Stimulated activated CD4-positive, alpha-beta T cell treated with anti-CD3 and anti-CD28 coated beads, Interleukin-12 subunit alpha, Interleukin-12 subunit beta, amount 100 ng/mL, for 48 hours (primary cell): ENCODE data around the gene OXNAD1.

Source experiments
- DNase-seq, 3 donors: peaks; one replicate each; pipeline ENCODE4 v3.0.0-alpha.2; 2020; ENCODE audit warnings: low read depth in 2 of 3, low spot score in 1 of 3

The OXNAD1 gene, protein sequence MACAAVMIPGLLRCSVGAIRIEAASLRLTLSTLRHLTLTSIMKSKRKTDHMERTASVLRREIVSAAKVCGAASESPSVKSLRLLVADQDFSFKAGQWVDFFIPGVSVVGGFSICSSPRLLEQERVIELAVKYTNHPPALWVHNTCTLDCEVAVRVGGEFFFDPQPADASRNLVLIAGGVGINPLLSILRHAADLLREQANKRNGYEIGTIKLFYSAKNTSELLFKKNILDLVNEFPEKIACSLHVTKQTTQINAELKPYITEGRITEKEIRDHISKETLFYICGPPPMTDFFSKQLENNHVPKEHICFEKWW

DNA sequence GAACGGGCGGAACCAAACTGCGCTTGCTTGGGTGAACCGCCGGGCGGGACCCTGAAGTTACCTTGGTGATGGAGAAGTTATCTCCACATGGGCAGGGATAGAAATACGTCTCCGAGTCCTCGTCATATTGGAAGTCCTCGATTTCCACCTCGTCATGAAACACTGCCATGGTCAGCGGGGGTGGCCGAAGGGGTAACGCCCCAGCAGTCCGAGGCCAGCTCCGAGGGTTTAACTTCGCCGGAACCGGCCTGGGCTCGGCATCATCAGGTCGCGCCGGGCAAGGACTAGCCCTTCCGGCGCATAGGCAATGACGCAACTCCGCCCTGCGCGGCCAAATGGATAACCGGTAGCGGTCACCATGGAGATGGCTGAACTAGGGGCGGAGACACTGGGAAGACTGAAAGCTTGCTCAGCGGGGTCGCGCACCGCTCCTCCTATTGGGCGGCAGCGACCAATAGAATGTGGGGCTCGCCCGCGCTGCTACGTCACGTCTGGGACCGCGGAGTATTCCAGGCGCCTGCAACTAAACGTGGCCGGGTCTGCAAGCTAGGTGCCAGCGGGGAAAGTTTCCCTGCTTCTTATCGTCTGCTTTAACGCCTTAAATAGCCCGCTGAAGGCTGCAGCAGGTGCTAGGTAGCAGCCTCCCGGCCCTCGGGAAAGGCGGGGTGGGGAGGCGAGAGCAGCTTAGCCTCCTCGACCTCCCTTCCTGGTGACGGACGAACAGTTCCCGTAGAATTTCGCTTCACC is at the start of gene OXNAD1, which contains the start of gene DPH3:
TSS of gene OXNAD1 (plus strand) at position 505 of the 747 bp plus-strand sequence. CDS start 5,741 bp downstream, outside the sequence.
TSS of gene DPH3 (minus strand) at position 236 of the 747 bp plus-strand sequence. CDS start at position 169, 67 bp downstream.
- DNase-seq, result peak; percentile 99

DNA sequence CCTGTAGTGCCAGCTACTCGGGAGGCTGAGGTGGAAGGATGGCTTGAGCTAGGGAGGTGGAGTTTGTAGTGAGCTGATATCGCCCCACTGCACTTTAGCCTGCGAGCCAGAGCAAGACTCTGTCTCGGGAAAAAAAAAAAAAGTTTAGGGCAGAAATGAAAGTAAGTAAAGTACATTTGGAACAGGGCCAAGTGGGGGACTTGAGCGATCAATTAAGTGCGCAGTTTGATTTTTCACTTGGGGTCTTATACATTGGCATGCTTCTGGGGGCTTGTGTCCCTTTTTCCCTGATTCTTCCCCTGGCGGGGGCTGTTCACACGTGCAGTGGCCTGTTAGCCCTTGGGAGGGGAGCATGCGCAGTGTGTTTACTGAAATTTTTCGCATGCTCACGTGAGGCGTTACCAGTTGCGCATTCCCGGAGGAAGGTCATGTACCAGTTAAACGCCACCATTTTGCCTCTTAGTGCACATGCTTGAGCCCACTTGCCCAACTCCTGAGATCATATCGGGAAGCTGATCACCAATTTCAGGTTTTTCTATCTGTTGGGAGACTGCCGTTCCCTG is 48.6 kb upstream of the OXNAD1 start:
- no peak for DNase-seq

DNA sequence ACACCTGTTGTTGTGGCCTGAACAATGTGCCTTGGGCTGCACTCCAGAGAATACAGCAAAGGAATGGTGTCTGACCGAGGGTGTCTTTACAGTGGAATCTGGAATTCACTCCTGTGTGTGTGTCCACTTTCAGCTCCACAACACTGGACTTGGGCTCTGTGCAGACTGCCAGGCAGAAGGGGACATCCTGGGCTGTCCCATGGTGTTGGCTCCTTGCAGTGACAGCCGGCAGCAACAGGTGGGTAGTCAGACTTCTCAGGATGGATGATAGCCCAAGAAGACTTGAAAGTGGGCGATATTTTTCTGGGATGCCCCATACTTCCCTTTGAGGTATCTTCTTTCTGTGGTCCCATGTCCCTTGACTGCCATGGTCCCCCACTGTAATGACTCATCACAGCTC is 45.2 kb upstream of the OXNAD1 start:
- no peak for DNase-seq

DNA sequence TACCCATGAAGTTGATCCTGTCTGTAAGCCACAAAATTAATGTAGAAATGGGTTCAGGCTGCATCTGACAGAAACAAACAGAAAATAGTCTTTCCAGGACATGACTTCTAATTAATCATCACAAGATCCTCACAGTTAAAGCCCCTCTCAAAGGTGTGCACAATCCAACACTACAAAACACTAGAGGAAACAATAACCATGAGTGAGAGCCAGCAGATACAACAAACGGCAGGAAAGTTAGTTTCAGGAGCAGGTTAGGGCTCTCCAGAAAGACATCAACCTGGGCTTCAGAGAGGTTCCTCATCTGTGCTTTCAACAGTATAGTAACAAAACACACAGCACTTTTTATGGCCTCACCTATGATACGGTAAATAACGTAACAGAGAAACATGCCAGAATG is 43.0 kb upstream of the OXNAD1 start:
- DNase-seq, result no peak

DNA sequence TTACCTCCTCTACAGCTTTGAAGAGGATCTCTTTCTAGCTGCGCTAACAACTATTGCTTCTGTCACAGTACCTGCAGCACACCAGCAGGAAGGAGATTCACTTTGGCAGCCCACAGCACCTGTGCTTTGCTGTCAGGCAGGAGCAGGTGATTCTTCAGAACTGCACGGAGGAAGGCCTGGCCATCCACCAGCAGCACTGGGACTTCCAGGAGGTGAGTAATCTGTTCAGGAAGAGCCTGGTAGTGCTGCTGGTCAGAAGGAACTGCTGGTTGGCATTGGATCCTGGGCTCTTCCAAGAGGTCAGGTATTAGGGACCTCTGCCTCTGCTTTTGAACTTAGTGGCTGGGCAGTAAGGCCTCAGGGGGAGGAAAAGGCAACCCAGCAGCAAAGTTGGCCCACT is 42.5 kb upstream of the OXNAD1 start:
- no peak for DNase-seq

DNA sequence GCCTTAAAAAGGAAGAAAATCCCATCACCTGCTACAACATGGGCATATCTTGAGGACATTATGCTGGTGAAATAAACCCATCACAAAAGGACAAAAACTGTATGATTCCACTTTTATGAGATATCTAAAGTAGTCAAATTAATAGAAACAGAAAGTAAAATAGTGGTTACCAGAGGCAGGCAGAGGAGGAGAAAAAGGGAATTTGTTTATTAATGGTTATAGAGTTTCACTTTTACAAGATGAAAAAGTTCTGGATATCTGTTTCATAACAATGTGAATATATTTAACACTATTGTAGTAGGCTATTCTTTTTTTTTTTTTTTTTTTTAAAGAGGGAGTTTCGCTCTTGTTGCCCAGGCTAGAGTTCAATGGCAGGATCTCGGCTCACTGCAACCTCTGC is 40.7 kb upstream of the OXNAD1 start:
- DNase-seq, result no peak

DNA sequence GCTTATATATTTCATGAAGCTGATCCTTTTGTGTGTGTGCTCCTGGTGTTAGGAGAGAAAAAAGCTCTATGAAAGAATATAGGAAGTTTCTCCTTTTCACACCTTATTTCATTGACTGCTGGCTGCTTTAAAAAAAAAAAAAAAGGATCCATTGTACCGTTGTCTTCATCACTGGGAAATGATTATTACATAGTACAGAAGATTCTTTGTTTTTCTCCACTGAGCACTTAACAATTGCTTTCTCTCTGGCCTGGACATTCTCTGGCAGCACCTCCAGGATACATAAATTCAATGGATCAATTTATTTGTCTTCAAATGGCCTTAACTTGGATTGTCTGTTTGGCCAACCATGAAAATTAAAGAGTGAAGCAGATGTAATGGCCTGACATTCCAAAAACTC is 37.4 kb upstream of the OXNAD1 start:
- DNase-seq, result no peak

DNA sequence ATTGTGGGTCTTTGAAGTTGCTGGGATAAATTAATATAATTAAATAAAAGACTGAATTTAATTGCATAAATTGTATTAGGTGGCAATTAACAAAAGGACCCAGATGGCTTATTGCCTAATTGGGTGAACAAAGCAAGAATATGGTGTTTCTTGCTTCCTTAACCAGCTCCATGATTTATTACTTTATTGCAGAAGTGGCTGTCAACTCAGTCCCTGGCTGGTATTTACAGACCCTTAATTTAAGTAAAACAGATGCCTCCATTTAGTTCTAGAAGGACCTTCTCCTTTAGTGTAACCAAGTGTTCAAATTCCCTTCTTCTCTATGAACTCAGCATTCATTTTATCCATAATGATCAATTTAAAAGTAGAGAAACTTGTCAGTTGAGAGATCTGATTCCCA is 35.3 kb upstream of the OXNAD1 start:
- DNase-seq, result no peak

DNA sequence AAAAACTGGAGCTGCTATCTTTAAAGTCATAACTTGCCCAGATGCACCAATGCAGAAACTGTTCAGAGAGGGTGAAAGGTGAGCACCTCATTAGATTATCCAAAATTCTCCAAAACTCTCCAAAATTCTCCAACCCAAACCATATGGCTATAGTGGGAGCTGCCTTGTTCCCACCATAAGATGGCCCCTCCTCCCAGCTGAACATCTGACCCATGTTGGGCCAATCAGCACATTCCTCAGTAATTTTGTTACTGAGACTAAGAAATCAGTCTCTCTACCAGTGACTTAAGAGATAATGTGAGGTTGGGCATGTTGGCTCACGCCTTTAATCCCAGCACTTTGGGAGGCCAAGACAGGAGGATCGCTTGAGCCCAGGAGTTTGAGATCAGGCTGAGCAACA is 33.0 kb upstream of the OXNAD1 start:
- no peak for DNase-seq

DNA sequence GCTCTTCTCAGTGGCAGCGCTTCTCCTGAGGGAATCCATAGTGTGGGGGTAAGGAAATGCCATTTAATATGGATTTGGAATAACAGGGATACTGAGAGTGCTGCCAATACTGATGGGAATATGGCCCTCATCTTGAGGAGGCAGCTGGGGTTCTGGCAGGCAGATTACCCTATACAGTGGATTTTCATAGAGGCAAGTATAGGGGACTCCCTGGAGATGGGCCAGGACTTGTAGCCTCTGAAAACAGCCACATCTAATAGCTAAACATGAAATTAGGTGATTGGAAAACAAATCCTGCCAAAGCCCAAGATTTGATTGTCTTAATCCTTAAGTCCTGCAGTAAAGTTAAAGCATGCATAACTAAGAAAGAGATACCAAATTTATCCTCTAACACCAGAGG is 31.2 kb upstream of the OXNAD1 start:
- DNase-seq, result no peak

DNA sequence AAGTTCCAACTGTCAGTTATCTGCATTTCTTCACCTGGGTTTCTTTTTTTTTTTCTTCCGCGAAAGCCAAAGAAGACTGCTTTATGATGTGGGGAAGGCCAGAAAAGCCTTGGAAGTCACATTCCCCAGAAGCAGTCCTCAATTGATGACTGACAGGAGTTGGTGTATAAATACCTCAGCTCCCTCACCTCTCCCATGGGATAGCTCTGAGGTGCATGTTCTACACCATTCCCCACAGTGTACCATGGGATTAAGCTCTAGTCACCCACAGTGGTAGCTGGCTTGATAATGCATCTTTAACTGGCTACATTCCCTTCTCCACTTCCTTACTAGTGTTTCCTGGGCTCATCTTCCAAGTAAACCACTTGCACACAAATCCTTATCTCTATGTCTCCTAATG is 30.7 kb upstream of the OXNAD1 start:
- no peak for DNase-seq

DNA sequence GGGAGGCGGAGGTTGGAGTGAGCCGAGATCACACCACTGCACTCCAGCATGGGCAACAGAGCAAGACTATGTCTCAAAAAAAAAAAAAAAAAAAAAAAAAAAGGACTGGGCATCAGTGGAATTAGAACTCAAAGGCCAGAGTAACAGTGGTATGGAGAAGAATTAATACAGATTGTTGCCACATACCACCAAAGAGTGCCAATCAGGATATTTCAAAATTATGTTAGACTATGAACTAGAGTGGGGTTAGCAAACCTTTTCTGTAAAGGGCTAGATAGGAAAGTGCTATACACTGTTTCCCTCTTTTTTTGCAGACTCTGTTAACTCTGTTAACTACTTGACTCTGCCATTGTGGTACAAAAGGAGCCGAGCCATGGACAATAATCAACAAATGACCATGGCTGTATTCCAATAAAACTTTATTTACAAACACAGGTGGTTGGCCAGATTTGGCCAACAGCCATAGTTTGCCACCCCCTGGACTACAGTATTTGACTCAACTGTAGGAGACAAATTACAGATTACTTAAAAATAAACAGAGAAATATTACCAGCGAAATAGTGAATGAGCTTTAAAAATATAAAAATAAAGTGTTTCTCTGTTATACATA is 28.9 kb upstream of the OXNAD1 start:
- DNase-seq, result no peak

DNA sequence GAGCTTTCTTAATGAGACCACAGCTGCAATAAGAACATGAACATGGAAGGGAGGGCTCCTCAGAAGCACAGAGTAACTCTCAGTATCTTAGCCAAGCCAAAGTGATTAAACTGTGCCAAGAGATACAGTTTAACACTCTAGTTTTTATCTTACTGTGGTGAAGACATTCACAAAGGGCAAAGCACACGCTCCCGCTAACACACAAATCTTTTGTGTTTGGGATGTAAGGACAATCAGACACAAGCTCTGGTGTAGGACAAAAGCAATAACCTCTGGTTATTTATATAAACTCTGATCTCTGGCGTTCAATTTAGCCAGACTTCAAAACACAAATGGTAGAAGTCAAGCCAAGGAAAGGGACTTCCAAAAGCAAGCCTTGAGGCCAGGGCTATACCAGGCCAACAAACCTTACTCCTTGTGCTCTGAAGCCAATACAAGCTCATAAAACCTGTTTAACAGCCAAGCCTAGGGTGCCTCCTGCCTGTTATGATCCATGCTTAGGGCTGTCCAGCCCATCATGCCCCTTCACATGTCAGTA is 28.1 kb upstream of the OXNAD1 start:
- DNase-seq, result no peak

DNA sequence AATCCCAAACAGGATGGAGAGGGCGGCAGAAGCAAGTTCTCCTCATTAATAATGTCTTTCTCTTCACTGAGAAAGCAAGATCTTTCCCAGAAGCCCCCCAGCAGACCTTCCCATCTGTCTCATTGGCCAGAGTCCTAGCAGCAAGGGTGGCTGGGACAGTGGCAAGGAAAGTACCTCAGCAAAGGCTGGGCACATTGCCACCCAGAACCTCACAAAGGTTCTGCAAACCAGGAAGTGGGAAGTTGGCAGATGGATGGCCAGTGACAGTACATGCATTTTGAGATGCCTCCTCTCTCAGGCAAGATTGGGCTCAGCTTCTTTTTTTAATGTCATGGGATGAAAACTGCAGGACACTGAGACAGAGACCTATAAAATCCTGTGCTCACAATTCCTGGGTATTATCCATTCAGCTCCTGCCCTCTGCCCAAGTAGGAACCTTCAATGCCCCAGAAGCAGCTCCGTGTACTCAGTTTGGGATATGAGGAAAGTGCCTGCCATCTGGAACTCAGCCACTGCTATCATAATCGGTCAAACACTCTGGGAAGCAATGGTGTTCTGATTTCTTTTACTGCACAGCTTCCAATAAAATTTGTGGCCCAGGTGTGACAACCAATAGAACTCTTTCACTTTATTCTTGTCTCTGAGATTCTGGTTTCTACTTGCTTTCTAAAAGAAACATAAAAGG is 25.8 kb upstream of the OXNAD1 start:
- no peak for DNase-seq

DNA sequence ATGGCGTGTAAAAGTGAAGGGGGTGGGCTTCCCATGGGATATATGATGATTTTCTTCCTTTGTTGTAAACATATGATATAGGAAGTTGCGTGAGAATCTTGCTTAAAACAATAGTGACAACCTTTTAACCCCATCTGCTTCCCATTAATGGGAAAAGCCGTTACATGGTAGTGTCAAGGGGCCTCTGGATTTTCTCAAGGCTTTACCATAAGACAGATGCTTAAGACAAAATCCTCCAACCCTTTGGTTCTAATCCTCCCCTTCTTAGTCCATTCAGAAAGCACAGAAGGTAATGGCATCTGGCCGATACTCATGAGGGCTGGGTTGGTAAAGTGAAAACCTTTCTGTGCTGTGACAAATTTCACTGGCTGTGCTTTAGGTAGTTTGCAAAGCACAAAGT is 25.2 kb upstream of the OXNAD1 start:
- DNase-seq, result no peak

DNA sequence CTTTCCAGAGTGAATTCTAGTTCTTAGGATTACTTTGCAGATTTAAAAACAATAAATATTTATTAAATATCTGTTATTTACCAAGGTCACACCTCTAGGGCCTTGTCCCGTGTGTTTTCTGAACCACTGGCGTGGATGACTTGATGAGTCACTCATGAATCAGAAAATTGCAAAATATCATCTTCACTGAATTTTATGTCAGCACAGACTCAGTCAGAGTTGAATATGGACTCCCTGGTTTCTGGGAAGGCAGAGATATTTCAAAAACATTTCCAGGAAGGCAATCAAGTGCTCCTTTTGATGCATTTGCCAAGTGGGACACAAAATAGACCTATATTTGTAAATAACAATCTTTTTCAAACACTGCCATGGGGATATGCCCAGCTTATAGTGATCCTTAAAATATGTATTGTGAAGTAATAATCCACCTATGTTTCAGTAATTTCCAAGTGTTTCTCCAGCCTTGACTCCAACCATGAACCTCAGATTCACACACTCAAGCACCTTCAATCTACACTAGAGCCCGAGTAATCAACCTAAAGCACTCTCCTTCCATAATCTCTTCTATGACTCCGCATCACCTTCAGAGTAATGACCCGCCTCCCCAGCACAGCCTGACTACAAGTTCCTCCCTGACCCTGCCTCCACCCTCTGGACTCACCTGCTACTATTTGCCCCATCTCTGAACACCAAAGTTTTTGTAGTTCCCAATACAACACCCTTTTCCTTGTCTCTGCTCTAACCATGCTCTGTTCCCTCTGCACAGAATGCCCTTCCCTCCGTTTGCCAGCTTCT is 24.6 kb upstream of the OXNAD1 start:
- DNase-seq, result no peak

DNA sequence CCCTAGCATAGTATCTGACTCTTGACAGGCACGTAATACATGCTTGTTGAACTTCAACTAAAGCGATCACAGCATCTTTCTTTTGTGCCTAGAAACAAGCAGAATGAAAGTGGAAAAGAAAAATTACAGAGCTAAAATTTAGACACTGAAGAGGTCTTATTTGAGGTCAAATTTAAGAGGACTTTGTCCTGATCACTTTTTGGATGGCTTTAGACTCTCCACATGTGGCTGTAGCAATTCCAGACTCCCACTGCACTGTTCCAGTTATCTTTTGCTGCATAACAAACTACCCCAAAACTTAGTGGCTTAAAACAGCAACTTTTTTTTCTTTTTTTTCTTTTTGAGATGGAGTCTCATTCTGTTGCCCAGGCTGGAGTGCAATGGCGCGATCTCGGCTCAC is 23.8 kb upstream of the OXNAD1 start:
- DNase-seq, result no peak

DNA sequence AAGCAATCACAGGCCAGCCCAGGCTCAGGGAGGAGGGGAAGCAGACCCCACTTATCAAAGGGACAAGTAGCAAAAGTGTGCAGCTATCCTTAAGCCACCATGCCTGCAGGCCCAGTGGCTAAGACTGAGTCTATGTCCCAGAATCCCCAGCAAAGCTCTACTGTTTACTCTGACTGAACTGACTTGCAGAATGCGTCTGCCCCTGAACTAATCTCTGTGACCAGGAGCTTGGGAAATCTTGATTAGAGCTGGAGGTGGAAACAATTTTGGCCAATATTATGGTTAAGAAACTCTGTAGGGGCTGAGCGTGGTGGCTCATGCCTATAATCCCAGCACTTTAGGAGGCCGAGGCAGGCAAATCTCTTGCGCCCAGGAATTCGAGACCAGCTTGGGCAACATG is 22.8 kb upstream of the OXNAD1 start:
- DNase-seq, result no peak

DNA sequence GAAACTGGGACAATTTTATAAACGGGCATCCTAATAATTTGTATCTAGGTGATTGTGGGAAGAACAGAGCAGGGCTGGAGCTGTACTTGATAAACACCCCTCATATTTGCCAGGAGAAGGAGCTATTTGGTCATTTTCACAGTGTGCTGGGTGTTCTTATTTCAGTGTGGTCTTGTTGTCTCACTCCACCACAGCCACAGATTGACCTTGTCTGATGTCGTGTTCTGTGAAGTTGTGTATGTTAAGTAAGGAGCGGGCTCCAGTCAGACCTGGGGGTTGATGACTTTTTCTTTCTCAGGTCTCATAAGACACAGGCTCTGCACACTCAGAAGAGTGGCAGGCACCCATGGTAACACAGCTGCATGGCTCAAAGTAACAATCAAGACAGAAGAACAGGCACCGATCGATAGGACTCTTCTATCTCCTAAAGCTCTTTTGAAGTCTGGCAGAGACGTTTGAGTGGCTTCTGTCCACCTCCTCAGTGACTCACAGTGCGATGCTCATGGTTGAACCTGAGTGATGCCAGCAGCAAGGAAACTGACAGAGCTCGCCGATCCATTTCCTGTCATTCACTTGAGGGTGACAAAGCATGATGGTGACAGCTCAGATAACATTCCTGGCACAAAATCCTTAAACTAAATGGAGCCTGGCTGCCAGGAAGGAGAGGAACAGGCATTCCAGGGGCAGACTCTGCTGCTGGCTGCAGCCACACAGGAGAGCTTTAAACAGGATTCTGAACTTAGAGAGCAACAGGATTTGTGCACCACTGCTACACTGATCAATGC is 21.1 kb upstream of the OXNAD1 start:
- DNase-seq, result no peak
